ENCODE measurements around the gene CAPN3. TPM values are rescaled to one million over a fixed set of nuclear protein-coding genes. Genes with fewer than 3 reads are reported as not detected.
"Not testable (repeated sequence)": the region's sequence is repeated elsewhere in the genome, so short reads cannot be mapped to it uniquely, and the experiment has no call there.

CAPN3 gene
- total RNA-seq (10 to 100 TPM in 2 of 9 donors, 1 to 10 TPM in 7; 4.0 to 17.2 (median 7.8) TPM), polyA plus RNA-seq (10 to 100 TPM in 2 of 3 donors, 1 to 10 TPM in 1; 3.3 to 72.9 (median 51.5) TPM)
- long read RNA-seq, donor 1: 0 reads
- long read RNA-seq, donor 2, partial matches to known transcripts: 0 of 1 reads
- long read RNA-seq, donor 2, other reads (novel, unspliced or antisense): 0 of 1 reads
- long read RNA-seq, donor 3: 0 reads
- long read RNA-seq, donor 4, partial matches to known transcripts: 1 of 3 reads
- long read RNA-seq, donor 4, other reads (novel, unspliced or antisense): 2 of 3 reads
- long read RNA-seq, donor 5, partial matches to known transcripts: 0 of 2 reads
- long read RNA-seq, donor 5, other reads (novel, unspliced or antisense): 2 of 2 reads
- long read RNA-seq, donor 6, partial matches to known transcripts: 1 of 1 reads
- long read RNA-seq, donor 6, other reads (novel, unspliced or antisense): 0 of 1 reads
- long read RNA-seq, donor 7: 0 reads
- long read RNA-seq, donor 8: 0 reads
- long read RNA-seq, donor 9: 0 reads
- long read RNA-seq, donor 10: 0 reads

DNA sequence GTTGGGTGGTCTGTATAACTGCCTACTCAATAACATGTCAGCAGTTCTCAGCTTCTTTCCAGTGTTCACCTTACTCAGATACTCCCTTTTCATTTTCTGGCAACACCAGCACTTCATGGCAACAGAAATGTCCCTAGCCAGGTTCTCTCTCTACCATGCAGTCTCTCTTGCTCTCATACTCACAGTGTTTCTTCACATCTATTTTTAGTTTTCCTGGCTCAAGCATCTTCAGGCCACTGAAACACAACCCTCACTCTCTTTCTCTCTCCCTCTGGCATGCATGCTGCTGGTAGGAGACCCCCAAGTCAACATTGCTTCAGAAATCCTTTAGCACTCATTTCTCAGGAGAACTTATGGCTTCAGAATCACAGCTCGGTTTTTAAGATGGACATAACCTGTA lies at the start of gene CAPN3:
Gene CAPN3, plus strand, starts transcription at position 253 of the 400 bp plus-strand sequence. CDS start 305 bp downstream, outside the sequence.
- Histone ChIP-seq H3K4me3 (no peak within 1 kb of the TSS), H3K4me1 (replicated peaks in 1 of 2) (no peaks in the 10 kb centered on the region), H3K36me3 (replicated peaks in 1 of 2) (peaks cover 0 to 2% of the 10 kb centered on the region in 2 donors), H3K27me3 (no peaks in the 10 kb centered on the region), H3K27ac (no peak within 1 kb of the TSS), H3K9me3 (replicated peaks in 1 of 3) (no peaks in the 10 kb centered on the region)
- intact Hi-C loops (cut with DNase I): no loop called here
- TF ChIP-seq, protein P1, sequence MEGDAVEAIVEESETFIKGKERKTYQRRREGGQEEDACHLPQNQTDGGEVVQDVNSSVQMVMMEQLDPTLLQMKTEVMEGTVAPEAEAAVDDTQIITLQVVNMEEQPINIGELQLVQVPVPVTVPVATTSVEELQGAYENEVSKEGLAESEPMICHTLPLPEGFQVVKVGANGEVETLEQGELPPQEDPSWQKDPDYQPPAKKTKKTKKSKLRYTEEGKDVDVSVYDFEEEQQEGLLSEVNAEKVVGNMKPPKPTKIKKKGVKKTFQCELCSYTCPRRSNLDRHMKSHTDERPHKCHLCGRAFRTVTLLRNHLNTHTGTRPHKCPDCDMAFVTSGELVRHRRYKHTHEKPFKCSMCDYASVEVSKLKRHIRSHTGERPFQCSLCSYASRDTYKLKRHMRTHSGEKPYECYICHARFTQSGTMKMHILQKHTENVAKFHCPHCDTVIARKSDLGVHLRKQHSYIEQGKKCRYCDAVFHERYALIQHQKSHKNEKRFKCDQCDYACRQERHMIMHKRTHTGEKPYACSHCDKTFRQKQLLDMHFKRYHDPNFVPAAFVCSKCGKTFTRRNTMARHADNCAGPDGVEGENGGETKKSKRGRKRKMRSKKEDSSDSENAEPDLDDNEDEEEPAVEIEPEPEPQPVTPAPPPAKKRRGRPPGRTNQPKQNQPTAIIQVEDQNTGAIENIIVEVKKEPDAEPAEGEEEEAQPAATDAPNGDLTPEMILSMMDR (IDR thresholded peaks at IDR 0.05): no peak
- TF ChIP-seq POLR2A (IDR thresholded peaks at IDR 0.05): no peak
- 72 to 100% (median 77%) methylated on average over 1 of the region's 1 CpG for WGBS, 4 donors
- no peak for DNase-seq

DNA sequence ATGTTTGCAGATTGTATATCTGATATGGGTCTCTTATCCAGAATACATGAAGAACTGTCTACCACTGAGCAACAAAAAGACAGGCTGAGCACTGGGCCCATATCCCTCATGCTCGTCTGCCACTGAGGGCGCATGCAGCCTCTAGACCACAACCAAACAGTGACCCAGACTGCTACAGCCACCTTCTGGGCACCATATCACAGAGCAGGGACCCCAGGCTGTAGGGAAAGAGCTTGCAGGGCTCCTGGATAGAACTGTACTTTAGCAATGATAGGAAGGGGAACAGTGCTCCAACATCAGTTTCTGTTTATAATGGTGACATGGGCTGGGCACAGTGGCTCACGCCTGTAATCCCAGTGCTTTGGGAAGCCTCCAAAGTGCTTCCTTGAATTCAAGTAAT lies 45.8 kb upstream of the CAPN3 start:
- no peaks in the 10 kb centered on the region for H3K9me3 ChIP-seq (replicated peaks in 1 of 3)
- DNase-seq: no peak
- H3K4me3 ChIP-seq: no peak overlapping the region
- 44 to 52% (median 49%) methylated on average over 3 of the region's 3 CpGs for WGBS, 4 donors
- H3K27ac ChIP-seq: no peak overlapping the region
- TF ChIP-seq POLR2A (IDR thresholded peaks at IDR 0.05): no peak
- TF ChIP-seq, protein P1 (IDR thresholded peaks at IDR 0.05): no peak
- H3K36me3 ChIP-seq (replicated peaks in 1 of 2): peaks cover 0 to 17% of the 10 kb centered on the region in 2 donors
- intact Hi-C loops (cut with DNase I): no loop called here
- H3K27me3 ChIP-seq: no peaks in the 10 kb centered on the region
- no peaks in the 10 kb centered on the region for H3K4me1 ChIP-seq (replicated peaks in 1 of 2)

DNA sequence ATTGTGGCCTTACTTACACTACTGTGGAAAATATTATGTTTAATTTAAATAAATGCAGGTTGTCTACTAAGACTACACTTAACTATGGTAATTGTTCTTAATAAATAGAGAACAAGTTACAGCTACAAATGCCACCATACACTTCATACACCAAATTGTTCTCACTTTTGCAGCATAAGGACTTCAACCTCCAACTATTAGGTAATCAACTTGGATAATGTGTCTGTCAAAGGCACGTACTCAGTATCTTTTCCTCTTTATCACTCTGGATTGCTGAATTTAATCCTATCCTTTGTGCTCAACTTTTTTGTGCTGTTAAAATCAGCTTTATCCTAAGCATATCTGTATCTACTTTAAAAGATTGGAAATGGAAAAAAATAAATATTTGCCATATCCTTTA lies 44.5 kb upstream of the CAPN3 start:
- H3K27me3 ChIP-seq: no peaks in the 10 kb centered on the region
- peaks cover 0 to 16% of the 10 kb centered on the region in 2 donors for H3K36me3 ChIP-seq (replicated peaks in 1 of 2)
- no peaks in the 10 kb centered on the region for H3K9me3 ChIP-seq (replicated peaks in 1 of 3)
- WGBS, 4 donors: 88 to 100% (median 97%) methylated on average over 1 of the region's 1 CpG
- intact Hi-C loops (cut with DNase I): no loop called here
- TF ChIP-seq POLR2A (IDR thresholded peaks at IDR 0.05): no peak
- TF ChIP-seq, protein P1 (IDR thresholded peaks at IDR 0.05): no peak
- DNase-seq: no peak
- H3K4me3 ChIP-seq: no peak overlapping the region
- no peaks in the 10 kb centered on the region for H3K4me1 ChIP-seq (replicated peaks in 1 of 2)
- H3K27ac ChIP-seq: no peak overlapping the region

DNA sequence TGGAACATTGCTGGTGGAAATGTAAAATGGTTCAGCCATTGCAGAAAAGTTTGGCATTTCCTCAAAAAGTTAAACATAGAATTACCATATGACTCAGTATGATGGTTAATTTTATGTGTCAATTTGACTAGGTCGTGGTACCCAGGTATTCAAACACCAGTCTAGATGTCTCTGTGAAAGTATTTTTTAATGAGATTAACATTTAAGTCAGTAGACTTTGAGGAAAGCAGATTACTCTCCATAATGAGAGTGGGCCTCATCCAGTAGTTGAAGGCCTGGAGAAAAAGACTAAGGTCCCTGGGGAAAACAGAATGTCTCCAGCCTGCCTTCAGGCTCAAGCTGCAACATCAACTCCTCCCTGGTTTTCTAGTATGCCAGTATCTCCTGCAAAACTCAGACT lies 43.8 kb upstream of the CAPN3 start:
- intact Hi-C loops (cut with DNase I): no loop called here
- H3K27me3 ChIP-seq: no peaks in the 10 kb centered on the region
- 79 to 90% (median 84%) methylated on average over 1 of the region's 1 CpG for WGBS, 4 donors
- TF ChIP-seq POLR2A (IDR thresholded peaks at IDR 0.05): no peak
- TF ChIP-seq, protein P1 (IDR thresholded peaks at IDR 0.05): no peak
- no peaks in the 10 kb centered on the region for H3K4me1 ChIP-seq (replicated peaks in 1 of 2)
- no peak overlapping the region for H3K4me3 ChIP-seq
- H3K36me3 ChIP-seq (replicated peaks in 1 of 2): peaks cover 0 to 9% of the 10 kb centered on the region in 2 donors
- no peak for DNase-seq
- H3K27ac ChIP-seq: no peak overlapping the region
- H3K9me3 ChIP-seq (replicated peaks in 1 of 3): no peaks in the 10 kb centered on the region

DNA sequence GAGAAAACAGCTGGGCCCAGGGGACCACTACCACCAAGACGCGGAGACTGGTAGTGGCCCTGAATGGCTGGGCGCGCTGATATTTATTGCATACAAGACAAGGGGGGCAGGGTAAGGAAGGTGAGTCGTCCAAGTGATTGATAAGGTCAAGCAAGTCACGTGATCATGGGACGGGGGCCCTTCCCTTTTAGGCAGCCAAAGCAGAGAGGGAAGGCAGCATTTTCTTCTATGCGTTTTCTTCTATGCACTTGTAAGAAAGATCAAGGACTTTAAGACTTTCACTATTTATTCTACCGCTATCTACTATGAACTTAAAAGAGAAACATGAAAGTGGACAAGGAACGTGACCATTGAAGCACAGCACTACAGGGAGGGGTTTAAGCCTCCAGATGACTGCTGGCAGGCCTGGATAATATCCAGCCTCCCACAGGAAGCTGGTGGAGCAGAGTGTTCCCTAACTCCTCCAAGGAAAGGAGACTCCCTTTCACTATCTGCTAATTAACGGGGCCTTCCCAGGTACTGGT lies 43.0 kb upstream of the CAPN3 start:
- intact Hi-C loops (cut with DNase I); H3K27me3 ChIP-seq; H3K9me3 ChIP-seq (replicated peaks in 1 of 3); H3K4me1 ChIP-seq (replicated peaks in 1 of 2); H3K4me3 ChIP-seq; H3K27ac ChIP-seq; H3K36me3 ChIP-seq (replicated peaks in 1 of 2); DNase-seq: not testable (repeated sequence)
- 42 to 56% (median 53%) methylated on average over 11 of the region's 11 CpGs for WGBS, 4 donors
